Umbilical cord (tissue), 2 donors: ENCODE results near the gene MIDN. TPM values are rescaled to one million over a fixed set of nuclear protein-coding genes. Genes with fewer than 3 reads are reported as not detected.

Experiments
- DNase-seq: peaks from one replicate; pipeline ENCODE4 v3.0.0-alpha.2; 2015; ENCODE audit warnings: low spot score
- total RNA-seq: library from RNA; depleted of rRNA; stranded (reverse); fragments of >200 nt; gene quantifications from one replicate; pipeline ENCODE4 v1.2.3, GENCODE V29; 2014; ENCODE audit warnings: low replicate concordance; ENCODE audit not compliant: insufficient read depth

Gene MIDN
- total RNA-seq, 1 donor from 2014 or later = 16.6 TPM

DNA sequence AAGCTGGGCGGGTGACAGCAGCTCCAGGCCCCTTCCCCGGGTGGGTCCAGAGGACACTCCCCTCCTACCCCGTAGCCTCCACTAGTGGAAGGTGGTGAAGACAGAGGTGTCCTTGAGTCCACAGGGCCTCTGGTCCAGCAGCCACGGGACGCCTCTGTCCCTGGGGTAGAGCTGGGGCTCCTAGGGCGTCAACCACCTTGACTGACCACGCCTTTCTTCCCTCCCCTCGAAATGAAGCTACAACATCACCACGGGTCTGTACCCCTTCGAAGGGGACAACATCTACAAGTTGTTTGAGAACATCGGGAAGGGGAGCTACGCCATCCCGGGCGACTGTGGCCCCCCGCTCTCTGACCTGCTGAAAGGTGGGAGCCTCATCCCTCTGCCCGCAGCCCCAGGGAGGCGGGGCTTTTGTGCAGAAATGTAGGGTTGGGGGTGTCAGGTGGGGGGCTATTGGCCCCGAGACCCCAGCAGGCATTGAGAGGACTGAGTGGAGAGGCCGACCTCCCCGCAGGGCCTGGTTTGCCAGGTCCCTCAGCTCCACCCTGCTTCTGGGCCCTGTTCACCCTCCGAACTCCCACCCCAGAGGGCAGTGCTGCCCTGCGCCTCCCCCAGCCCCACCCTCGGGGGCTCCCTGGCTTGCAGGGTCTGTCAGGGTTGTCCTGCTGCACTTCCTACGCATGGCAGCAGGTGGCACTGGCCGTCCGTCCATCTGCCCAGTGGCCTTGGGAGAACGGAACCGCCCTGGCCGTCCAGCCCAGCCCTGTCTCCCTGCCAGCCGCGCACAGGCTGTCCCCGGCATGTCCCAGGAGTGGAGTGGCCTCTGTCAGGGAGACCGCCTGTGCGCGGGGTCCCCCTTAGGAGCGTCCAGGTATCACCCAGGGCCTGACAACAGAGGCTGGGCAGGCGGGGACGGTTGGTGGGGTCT, 27.1 kb upstream of the MIDN start:
- no peak for DNase-seq

DNA sequence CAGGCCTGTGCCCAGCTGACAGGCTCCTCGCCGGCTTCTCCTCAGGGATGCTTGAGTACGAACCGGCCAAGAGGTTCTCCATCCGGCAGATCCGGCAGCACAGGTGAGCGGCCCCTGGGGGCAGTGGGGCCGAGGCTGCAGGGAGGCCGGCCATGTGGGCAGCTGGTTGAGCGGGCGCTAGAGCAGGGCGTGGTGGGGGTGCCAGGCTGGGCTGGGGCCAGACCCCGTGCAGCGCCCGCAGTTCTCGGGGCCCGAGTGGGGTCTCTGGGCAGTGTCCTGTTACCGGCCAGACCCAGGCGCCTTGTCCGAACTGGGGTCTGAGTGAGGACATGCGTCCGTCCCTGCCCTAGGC, 26.5 kb upstream of the MIDN start:
- DNase-seq = no peak

DNA sequence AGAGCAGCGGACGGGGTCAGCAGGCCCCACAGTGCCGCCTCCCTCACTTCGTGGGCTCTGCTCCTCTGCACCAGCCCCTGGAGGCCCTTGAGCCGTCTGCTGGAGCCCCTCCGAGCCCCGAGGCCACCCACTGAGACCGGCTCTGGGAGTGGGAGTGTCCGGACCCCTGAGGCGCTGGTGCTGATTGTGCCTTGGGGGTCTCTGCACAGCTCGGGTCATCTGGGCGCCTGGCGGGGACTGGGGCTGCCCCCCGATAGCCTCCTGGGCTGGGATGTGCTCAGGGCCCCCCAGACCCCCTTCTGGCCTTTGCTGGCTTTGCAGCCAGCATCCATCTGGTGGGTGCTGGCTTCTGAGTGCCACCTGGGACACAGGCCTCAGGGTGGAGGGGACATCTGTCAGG, 26.0 kb upstream of the MIDN start:
- DNase-seq = no peak

- DNase-seq = no peak
Measured at GRCh38 chr19:1223018-1223855, 25.1 kb upstream of the MIDN start.

DNA sequence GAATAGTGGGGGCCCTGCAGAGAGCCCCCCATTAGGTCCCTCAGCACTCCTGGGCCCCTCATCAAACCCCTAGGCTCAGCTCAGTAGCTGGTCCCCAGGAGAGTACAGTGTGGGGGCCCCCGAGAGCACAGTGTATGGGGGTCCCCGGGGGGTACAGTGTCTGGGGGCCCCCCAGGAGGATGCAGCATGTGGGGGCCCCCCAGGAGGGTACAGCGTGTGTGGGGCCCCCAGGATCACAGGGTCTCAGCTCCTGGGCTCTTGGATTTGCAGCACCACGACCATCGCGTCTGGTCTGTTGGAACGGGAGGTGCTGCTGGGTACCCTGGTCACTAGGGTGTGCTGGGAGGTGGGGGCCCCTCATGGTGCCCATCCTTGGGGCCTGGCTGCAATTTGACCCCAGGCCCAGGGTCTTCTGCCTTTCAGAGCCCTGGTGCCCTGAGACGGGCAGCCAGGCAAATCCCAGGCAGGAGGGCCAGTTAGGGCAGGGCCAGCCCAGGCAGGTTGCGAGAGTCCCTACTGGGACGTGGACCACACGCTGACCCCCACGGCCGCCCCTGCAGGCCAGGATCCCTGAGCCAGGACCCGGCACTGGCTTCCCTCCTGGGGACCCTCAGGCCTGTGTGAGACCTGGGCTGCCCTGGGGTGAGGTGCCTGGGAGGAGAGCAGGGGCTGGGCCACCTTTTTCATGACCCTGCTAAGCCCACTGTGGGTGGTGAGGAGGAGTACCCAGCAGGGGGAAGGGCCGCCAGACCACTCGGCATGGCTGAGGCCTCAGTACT, 24.1 kb upstream of the MIDN start:
- no peak for DNase-seq

- DNase-seq = no peak
Measured at GRCh38 chr19:1224847-1225246, 23.5 kb upstream of the MIDN start.

- no peak for DNase-seq
Measured at GRCh38 chr19:1225440-1226226, 22.8 kb upstream of the MIDN start.

DNA sequence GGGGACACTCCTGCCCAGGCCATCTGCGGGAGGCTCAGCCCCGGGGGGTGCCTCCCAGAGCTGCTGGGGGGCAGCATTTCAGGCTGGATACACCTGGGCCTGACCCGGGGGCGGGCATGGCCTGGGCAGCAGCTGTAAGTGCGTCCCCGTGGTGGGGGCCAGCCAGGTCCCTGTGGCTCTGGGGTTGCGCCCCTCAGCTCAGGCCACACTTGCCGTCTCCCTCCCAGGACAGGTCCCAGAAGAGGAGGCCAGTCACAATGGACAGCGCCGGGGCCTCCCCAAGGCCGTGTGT, 22.2 kb upstream of the MIDN start:
- no peak for DNase-seq

DNA sequence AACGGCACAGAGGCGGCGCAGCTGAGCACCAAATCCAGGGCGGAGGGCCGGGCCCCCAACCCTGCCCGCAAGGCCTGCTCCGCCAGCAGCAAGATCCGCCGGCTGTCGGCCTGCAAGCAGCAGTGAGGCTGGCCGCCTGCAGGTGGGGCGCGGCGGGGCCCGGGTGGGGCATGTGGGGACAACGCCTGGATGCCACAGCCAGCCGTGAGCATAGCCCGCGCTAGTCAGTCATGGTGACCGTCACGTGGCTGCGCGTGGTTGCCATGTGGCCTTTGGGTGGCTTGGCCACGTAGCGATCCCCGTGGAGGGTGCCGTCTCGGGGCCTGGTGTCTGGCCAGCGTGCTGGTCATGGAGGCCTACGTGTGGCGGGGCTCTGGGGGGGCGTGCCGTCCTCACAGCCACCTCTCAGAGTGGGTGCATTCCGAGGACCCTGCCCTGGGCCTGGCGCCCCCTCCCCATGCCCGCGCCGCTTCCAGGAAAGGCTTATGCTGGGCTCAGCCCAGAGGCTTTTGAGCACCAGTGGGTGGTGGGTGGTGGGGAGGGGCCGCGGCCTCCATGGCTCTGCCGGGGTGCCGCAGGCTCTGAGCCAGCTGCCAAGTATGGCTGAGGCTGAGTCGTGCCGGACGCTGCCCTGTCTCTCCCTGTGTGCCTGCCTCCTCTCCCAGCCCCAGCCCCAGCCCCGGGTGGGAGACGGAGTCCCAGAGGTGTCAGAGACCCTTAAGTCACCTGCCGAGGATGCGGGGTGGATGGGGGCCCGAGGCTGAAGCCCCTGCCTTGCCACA, 21.7 kb upstream of the MIDN start:
- DNase-seq = no peak

DNA sequence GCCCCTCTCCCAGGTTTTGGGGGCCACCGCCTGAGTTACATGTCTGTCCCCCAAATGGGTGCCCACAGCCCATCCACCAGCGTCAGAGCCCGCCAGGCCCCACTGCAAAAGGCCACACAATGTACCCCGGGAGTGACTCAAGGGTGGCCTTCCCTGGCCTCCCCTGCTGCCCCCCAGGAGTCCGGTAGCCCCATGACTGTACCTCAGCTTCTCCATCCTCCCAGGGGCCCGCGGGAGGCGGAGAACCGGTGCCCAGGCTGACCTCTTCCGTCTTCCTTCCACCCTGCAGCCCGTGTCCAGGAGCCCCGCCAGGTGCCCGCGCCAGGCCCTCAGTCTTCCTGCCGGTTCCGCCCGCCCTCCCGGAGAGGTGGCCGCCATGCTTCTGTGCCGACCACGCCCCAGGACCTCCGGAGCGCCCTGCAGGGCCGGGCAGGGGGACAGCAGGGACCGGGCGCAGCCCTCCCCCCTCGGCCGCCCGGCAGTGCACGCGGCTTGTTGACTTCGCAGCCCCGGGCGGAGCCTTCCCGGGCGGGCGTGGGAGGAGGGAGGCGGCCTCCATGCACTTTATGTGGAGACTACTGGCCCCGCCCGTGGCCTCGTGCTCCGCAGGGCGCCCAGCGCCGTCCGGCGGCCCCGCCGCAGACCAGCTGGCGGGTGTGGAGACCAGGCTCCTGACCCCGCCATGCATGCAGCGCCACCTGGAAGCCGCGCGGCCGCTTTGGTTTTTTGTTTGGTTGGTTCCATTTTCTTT, 20.9 kb upstream of the MIDN start:
- DNase-seq = no peak

GRCh38 chr19:1228161-1228957, 20.0 kb upstream of the MIDN start:
- no peak for DNase-seq

DNA sequence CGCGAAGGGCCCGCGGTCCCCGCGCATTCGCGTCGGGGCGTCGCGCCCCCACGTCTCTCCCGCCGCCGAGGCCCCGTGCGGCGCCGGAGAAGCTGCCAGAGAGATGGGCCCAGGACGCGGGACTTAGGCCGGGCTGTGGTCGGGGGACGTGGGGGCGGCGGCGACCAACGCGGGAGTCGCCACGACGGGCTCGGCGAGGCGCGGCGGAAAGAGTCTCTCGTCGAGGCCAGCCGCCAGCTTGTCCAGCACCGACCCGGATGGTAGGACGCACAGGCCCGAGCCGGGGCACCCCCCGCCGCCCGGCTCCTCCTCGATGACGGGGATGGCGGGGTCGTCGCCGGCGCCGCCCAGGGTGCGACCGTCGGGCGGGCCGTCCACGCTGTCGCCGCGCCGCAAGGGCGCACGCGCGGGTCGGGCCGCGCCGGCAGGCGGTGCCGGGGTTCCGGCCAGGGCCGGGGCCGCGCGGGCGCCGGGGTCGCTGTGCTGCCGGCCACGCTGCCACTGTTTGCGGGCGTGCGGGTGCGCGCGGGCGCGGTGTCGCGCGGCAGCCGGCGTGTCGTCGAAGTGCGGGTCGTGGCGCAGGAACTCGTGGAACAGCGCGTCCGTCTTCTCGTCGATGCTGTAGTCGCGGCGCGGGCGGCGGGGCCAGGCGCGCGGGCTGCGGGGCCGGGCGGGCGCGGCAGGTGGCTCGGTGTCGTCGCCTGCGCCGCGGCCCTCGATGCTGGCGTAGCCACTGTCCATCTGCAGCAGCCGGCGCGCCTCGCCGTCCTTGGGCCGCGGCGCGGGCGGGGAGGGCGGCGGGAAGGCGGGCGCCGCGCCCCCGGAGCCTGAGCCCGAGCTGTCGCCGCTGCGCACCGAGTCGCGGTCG, 19.1 kb upstream of the MIDN start:
- no peak for DNase-seq

DNA sequence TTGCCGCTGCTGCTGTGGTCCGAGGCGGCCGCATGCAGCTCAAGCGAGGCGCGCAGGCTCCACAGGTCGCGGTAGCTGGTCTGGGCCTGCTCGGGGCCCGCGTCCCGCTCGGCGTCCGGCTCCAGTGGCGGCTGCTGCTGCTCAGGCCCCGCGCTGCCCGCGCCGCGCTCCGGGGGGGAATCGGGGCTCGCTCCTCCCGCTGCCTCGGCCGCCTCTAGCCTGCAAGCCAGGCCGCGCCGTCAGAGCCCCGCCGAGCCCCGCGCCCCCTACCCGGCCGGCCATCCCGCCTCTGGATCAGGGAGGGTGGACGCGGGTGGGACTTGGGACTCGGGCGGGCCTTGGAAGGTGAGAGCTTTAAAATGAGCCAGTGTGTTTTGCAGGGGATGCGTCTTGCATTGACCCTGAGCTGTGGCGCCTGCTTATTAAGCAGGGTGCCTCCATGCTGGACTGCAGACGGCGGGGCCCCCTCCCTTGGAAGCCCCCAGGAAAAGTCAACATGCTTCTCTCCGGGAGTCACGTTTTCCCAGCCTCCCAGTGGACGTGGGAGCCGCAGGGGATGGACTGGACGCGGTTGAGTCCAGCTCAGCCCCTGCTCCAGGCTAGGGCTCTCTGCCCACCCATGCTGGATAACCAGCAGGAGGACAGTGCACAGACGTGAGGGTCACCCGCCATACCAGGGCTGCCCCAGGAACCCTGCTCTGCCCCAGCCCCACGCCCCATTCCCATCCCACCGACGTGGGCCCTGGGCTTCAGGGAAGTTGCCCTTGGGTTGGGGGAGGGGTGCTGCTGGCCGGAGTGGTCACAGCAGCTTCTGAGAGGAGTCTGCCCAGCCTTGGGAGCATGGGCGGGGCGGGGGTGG, 18.2 kb upstream of the MIDN start:
- no peak for DNase-seq

GRCh38 chr19:1230783-1231489, 17.4 kb upstream of the MIDN start:
- DNase-seq = no peak

GRCh38 chr19:1231729-1232637, 16.4 kb upstream of the MIDN start:
- DNase-seq = peak; percentile 89
